HUES6 (cell line): ENCODE measurements around the gene CHD5.

Experiments used
- H3K27ac ChIP-seq: 2 replicates; pipeline ENCODE4 v1.7.0; 2013; ENCODE audit warnings: low read depth, mild to moderate bottlenecking, low read length, inconsistent platforms
- H3K27me3 ChIP-seq: 2 replicates; pipeline ENCODE4 v1.6.1; 2013; ENCODE audit warnings: low read length; ENCODE audit not compliant: control insufficient read depth, insufficient read depth
- H3K36me3 ChIP-seq: 2 replicates; pipeline ENCODE4 v1.6.1; 2013; ENCODE audit warnings: low read length; ENCODE audit not compliant: control insufficient read depth, insufficient read depth
- H3K4me1 ChIP-seq: 2 replicates; pipeline ENCODE4 v1.6.1; 2013; ENCODE audit warnings: low read length; ENCODE audit not compliant: control insufficient read depth, insufficient read depth
- H3K4me3 ChIP-seq: 2 replicates; pipeline ENCODE4 v1.5.1; 2013; ENCODE audit warnings: low read depth, low read length
- H3K9ac ChIP-seq: one replicate; pipeline ENCODE4 v1.6.1; 2013; ENCODE audit warnings: mild to moderate bottlenecking, low read length
- H3K9me3 ChIP-seq: 2 replicates; pipeline ENCODE4 v1.6.1; 2013; ENCODE audit warnings: low read depth, low read length; ENCODE audit not compliant: control insufficient read depth, insufficient read depth

The CHD5 gene

GRCh38 chr1:6103111-6103853 is 76.8 kb downstream of the CHD5 start:
- Histone ChIP-seq H3K27ac (no peak overlapping the region), H3K9me3 (no peaks in the 10 kb centered on the region), H3K9ac (no peak overlapping the region), H3K36me3 (no peaks in the 10 kb centered on the region), H3K4me3 (no peak overlapping the region), H3K4me1 (no peaks in the 10 kb centered on the region), H3K27me3 (peaks cover 3% of the 10 kb centered on the region; the same call in 1 of the 2 replicates)

- Histone ChIP-seq H3K27ac (no peak overlapping the region), H3K36me3 (no peaks in the 10 kb centered on the region), H3K4me1 (no peaks in the 10 kb centered on the region), H3K9me3 (no peaks in the 10 kb centered on the region), H3K27me3 (no peaks in the 10 kb centered on the region; the same call in 1 of the 2 replicates), H3K4me3 (no peak overlapping the region), H3K9ac (no peak overlapping the region)
These were observed 77.6 kb downstream of the CHD5 start for GRCh38 chr1:6102532-6102845.

DNA sequence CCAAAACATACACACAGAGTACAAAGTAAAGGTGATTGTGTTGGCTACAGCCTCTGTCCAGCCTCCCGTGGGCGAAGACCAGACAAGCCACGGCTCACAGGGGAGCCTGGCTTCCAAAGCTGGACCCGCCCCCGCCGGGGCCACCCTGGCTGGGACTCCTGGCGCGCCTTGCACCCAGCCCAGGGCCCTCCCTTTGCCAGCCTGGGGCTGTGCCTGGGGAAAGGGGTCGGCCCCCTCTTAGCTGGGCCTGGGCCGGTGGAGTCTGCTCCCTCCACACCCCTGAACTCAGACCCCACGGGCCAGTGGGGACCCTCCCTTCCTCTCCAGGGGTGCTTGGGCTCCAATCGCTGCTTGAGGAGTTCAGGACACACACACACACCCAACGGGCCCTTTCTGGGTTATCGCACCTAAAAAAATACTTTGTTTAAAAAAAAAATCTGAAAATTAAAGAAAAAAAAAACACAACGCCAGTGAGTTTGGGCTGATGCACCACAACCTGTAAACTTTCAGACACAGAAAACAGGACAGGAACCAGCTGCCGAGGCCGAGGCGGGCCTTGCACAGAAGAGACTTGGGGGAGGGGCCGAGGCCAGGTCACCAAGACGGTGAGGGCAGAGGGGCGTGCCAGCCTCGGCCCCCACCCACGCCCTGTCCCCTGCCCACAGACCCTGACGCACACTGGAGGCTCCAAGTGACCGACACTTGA is 78.1 kb downstream of the CHD5 start:
- Histone ChIP-seq H3K4me1 (no peaks in the 10 kb centered on the region), H3K9me3 (no peaks in the 10 kb centered on the region), H3K9ac (no peak overlapping the region), H3K4me3 (no peak overlapping the region), H3K27me3 (no peaks in the 10 kb centered on the region; the same call in 1 of the 2 replicates), H3K36me3 (no peaks in the 10 kb centered on the region), H3K27ac (no peak overlapping the region)

- Histone ChIP-seq H3K9ac (no peak overlapping the region), H3K36me3 (no peaks in the 10 kb centered on the region), H3K4me3 (no peak overlapping the region), H3K4me1 (no peaks in the 10 kb centered on the region), H3K27ac (no peak overlapping the region), H3K27me3 (no peaks in the 10 kb centered on the region), H3K9me3 (no peaks in the 10 kb centered on the region)
These were observed 79.0 kb downstream of the CHD5 start for GRCh38 chr1:6100861-6101783.

- Histone ChIP-seq H3K9me3 (no peaks in the 10 kb centered on the region), H3K9ac (no peak overlapping the region), H3K27ac (no peak overlapping the region), H3K36me3 (no peaks in the 10 kb centered on the region), H3K4me1 (no peaks in the 10 kb centered on the region), H3K4me3 (no peak overlapping the region), H3K27me3 (no peaks in the 10 kb centered on the region)
These were observed 80.0 kb downstream of the CHD5 start for GRCh38 chr1:6099787-6100765.

GRCh38 chr1:6099297-6099696 is 80.8 kb downstream of the CHD5 start:
- H3K27ac ChIP-seq = no peak overlapping the region
- H3K36me3 ChIP-seq = no peaks in the 10 kb centered on the region
- H3K4me1 ChIP-seq = no peaks in the 10 kb centered on the region
- H3K4me3 ChIP-seq = no peak overlapping the region
- H3K9ac ChIP-seq = no peak overlapping the region
- no peaks in the 10 kb centered on the region for H3K9me3 ChIP-seq
- H3K27me3 ChIP-seq = no peaks in the 10 kb centered on the region

- Histone ChIP-seq H3K9me3 (no peaks in the 10 kb centered on the region), H3K4me1 (no peaks in the 10 kb centered on the region), H3K27ac (no peak overlapping the region), H3K27me3 (no peaks in the 10 kb centered on the region), H3K36me3 (no peaks in the 10 kb centered on the region), H3K9ac (no peak overlapping the region), H3K4me3 (no peak overlapping the region)
These were observed 81.6 kb downstream of the CHD5 start for GRCh38 chr1:6098303-6099215.

DNA sequence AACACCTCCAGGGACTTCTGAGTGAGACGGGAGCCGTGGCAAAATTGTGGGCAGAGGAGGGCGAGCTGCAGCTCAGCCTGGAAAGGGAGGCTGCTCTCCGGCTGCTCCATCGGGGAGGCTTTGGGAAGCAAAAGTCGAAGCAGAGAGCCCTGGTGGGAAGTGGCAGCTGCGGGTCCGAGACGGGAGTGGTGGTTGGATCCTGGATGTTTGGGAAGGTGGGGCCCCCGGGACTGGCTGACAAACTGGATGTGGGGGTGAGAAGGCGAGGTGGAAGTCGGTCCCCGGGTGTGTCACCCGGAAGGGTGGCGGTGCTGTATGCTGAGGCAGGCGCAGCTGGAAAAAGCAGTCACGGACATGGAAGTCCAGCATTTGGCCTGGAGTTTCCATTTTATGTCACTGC is 82.3 kb downstream of the CHD5 start:
- Histone ChIP-seq H3K9ac (no peak overlapping the region), H3K4me3 (no peak overlapping the region), H3K36me3 (no peaks in the 10 kb centered on the region), H3K27me3 (no peaks in the 10 kb centered on the region), H3K4me1 (no peaks in the 10 kb centered on the region), H3K27ac (no peak overlapping the region), H3K9me3 (no peaks in the 10 kb centered on the region)

- Histone ChIP-seq H3K4me1 (no peaks in the 10 kb centered on the region), H3K36me3 (no peaks in the 10 kb centered on the region), H3K9ac (no peak overlapping the region), H3K9me3 (no peaks in the 10 kb centered on the region), H3K4me3 (no peak overlapping the region), H3K27me3 (no peaks in the 10 kb centered on the region), H3K27ac (no peak overlapping the region)
These were observed 83.0 kb downstream of the CHD5 start for GRCh38 chr1:6097117-6097595.
